DMS53 treated with DMSO at 0.1 percent for 48 hours (cell line): ENCODE results near the gene NUP210.

Experiments
- DNase-seq: peaks from one replicate; lab custom pipeline; 2025; ENCODE audit not compliant: unreplicated experiment; lab: John Stamatoyannopoulos, UW

Gene NUP210

GRCh38 chr3:13377021-13377420 lies 43.1 kb downstream of the NUP210 start:
- DNase-seq: no peak

- no peak for DNase-seq
Observed at GRCh38 chr3:13376091-13376490, 44.0 kb downstream of the NUP210 start.

DNA sequence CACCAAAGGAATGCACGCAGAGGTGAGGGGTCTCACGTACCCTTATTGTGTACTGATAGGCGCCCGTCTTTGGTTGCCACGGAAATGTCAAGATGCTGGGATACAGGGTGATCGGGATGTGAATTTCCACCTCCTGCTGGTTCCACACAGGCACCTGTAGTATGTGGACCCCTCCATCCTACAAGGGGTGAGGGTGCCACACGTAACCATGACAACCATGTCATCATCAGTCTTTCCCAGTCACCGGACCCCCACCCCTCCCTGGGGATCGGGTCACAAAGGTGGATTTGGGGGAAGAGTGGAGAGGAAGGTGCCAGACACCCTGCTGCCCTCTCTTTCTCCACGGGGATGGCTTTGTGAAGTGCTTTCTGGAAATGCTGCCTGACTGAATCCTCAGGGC lies 44.7 kb downstream of the NUP210 start:
- DNase-seq: no peak

DNA sequence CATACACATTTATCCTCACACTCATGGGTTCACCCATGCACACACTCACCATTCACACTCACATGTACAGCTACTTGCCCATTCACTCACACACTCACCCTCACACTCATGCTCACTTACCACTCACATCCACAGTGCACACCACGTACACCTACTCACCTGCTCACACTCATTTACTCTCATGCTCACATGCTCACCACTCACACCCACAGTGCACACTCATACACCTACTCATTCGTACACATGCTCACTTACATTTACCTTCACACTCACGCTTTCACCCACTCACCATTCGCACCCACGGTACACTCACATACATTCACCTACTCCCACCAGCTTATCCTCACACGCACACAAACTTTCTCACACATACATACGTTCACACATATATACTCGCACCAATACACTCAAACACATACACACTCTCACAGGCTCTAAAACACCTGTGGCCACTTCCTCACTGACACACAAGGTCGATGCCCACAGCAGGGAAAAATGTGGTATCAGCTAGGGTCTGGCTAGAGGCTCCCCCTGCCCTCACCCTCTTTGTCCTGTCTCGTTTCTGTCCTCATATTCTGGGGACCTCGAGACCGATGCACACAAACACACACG lies 46.0 kb downstream of the NUP210 start:
- no peak for DNase-seq

DNA sequence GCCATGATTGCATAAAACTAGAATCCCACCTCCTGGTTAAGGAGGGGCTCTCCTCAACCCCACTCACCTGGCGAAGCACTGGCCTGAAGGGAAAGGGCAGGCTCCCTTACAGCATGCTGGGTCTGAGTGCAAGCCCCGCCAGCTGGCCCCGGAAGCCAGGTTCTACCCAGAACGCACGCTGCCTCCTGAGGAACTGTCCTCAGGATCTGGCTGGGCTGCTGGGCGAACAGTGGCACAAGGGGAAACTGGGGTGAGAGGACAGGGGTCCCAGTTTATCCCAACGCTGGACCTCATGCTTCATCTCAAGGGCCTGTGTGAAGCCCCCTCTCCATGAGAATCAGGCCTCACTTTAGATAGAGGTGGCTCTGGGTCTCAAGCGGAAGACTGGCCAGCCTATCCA lies 47.5 kb downstream of the NUP210 start:
- DNase-seq: no peak

- DNase-seq: no peak
Observed at GRCh38 chr3:13372126-13372525, 48.0 kb downstream of the NUP210 start.

- DNase-seq: no peak
Observed at GRCh38 chr3:13371100-13372075, 48.7 kb downstream of the NUP210 start.

DNA sequence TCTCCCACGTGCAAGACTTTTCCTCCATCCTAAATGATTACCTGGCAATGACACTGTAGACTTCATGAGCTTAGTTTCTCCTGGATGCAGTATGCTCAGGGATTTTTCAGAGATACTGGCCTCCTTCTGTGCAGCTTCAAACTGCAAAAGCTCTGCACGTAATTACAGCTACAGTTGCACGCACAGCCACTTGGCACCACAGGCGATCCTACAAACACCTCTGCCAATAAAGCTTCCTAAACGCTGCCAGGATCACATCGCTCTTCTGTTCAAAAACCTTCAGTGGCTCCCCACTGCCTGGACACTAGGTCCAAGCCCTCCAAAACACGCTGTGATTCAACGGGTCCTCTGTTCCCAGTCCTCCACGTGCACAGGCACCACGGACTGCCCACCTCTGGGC lies 49.5 kb downstream of the NUP210 start:
- no peak for DNase-seq

GRCh38 chr3:13370055-13370454 lies 50.1 kb downstream of the NUP210 start:
- DNase-seq: no peak

GRCh38 chr3:13368834-13369233 lies 51.3 kb downstream of the NUP210 start:
- no peak for DNase-seq

DNA sequence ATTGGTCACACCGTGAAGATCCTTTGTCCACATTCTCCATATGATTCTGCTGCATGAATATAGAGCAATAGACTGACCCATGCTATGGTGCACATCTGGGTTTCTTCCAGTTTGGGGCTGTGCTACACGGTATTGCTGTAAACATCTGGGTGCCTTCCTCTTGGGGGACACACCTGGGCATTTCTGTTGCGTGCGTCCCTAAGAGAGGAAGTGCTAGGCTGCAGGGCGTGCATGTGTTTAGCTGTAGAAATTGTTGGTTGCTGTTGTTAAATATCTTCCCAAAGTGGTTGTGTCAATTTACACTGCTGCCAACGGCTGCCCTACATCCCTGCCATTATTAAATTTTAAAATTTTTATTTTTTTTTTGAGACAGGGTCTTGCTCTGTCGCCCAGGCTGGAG lies 52.4 kb downstream of the NUP210 start:
- DNase-seq: no peak

DNA sequence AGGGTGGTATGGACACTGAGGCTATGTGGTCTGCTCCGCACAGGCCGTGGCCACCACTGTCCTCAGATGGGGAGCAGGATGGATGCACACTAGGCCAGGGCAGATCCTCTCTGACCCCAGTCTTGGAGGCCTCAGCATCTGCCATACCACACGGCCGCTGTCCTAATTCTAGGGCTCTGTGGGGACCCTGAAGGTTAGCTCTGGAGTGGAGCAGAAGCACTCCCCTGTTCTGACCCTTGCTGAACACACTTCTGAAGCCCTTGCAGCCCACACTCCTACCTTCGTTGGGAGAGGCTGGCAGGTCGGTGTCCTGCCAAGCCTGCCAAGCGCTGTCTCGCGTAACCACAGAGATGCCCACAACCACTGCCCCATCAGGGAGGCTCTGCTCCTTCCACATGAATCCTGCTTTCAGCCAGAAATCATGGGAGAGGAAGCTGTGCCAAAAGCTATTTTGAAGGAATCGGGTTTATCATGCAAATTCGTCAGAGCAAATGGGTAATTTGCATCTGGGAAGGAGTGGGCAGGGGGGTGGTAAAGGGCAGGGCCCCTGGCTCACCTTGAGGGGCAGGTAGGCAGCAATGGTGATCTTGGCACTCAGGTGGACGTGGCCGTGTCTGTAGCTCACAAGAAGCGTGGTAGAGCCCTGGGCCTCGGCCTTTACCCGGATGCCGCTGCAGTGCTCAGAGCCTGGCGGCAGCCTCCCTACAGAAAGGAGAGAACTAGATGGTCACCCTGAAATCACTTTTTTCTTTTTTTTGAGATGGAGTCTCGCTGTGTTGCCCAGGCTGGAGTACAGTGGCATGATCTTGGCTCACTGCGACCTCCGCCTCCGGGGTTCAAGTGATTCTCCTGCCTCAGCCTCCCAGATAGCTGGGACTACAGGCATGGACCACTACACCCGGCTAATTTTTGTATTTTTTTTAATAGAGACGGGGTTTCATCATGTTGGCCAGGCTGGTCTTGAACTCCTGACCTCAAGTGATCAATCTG lies 54.4 kb downstream of the NUP210 start:
- no peak for DNase-seq

DNA sequence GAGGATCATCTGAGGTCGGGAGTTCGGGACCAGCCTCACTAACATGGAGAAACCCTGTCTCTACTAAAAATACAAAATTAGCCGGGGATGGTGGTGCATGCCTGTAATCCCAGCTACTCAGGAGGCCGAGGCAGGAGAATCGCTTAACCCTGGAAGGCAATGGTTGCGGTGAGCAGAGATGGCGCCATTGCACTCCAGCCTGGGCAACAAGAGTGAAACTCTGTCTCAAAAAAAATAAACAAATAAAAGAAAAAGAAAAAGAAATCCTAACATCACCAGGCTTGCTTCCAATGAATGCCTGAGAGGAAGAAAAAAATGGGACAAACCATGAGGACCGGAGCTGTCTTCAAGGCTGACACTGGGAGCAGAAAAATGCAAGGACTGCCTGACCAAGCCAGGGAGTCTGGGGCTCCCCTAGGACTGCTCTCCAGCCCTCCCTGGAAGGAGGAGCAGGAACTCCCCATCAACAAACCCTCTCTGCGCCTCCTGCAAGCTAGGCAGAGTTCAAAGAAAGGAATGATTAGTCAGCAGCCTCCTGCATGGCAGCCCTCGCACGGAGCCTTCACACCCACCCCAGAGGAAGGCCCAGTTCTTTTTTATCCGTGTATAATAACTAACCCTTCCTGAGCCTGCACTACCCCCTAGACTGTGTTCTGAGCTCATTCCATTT lies 55.4 kb downstream of the NUP210 start:
- no peak for DNase-seq

GRCh38 chr3:13362551-13362950 lies 57.6 kb downstream of the NUP210 start:
- no peak for DNase-seq

- no peak for DNase-seq
Observed at GRCh38 chr3:13359916-13360315, 60.2 kb downstream of the NUP210 start.

DNA sequence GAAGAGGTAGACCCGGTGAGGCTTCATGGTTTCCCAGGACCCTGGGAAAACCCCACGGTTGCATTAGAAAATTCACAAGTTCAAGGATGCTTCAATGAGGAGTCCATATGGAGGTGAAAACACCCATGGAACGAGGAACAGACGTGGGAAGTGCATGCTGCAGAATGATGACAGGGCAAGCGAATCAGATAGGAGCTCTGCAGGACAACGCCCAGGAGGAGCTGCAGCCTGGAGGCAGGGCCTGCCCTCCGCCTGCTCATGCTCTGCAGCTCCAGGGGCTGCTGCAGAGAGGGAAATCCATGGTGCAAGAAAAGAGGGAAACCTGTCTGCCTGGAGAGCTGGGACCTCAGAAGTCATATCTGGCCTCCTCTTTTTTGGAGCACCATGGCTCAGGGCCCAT lies 61.5 kb downstream of the NUP210 start:
- DNase-seq: no peak

- no peak for DNase-seq
Observed at GRCh38 chr3:13358051-13358450, 62.1 kb downstream of the NUP210 start.

- DNase-seq: no peak
Observed at GRCh38 chr3:13357074-13357473, 63.0 kb downstream of the NUP210 start.

GRCh38 chr3:13353936-13354542 lies 66.1 kb downstream of the NUP210 start:
- DNase-seq: no peak

GRCh38 chr3:13353506-13353905 lies 66.6 kb downstream of the NUP210 start:
- DNase-seq: no peak
